ENCODE data around the gene PSMB5.

Gene PSMB5

DNA sequence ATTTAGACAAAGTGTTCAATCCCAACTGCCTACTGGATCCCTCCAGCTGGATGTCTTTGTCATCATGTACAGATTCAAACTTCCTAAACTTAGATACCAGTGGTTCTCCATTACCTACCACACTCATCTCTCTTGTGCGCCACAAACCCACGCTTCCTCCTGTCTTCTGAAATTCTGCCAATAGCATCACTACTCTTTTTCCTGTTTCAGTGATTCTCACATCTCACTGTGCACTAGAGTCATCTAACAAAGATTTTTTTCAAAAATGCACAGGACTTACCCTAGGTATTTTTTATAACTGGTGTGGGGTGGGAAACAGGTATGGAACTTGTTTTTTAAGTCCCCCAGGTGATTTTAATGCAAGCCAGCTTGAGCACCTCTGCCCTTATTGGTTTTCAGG lies 5.9 kb downstream of the PSMB5 start:
- Histone ChIP-seq H3K79me1 (ENCODE audit: low read depth, low read length) (peaks cover 4% of the 10 kb centered on the region), H3K23ac (ENCODE audit: low read depth, low read length, poor library complexity) (no peak overlapping the region), H2AFZ (ENCODE audit: low read length) (no peak overlapping the region), H3K4me2 (ENCODE audit: insufficient read depth, low read length, poor library complexity, severe bottlenecking) (no peak overlapping the region), H3K4ac (ENCODE audit: low read length) (no peak overlapping the region), H3K18ac (ENCODE audit: low read length) (no peak overlapping the region), H2BK15ac (ENCODE audit: low read length) (no peak overlapping the region), H3K9me3 (replicated peaks in 1 of 2; ENCODE audit: control insufficient read depth in 2 of 2, insufficient read depth in 1 of 2, low read depth in 1 of 2, low read length in 2 of 2) (no peaks in the 10 kb centered on the region), H3K4me1 (ENCODE audit: control insufficient read depth in 2 of 2, insufficient read depth in 1 of 2, low read depth in 1 of 2, low read length in 2 of 2) (peaks cover 2 to 15% of the 10 kb centered on the region in 2 donors), H2BK5ac (ENCODE audit: low read length) (no peak overlapping the region), H2BK12ac (ENCODE audit: low read length) (no peak overlapping the region), H3K36me3 (replicated peaks in 1 of 2; ENCODE audit: control insufficient read depth in 2 of 2, insufficient read depth in 2 of 2, low read length in 2 of 2) (peaks cover 29 to 83% of the 10 kb centered on the region in 2 donors), H2AK5ac (ENCODE audit: low read depth, low read length) (no peak overlapping the region), H4K8ac (ENCODE audit: low read depth, low read length) (no peak overlapping the region), H3K27ac (replicated peaks; ENCODE audit: low read length) (no peak overlapping the region), H3K9ac (ENCODE audit: low read depth, low read length, poor library complexity) (no peak overlapping the region), H3K14ac (ENCODE audit: low read length) (no peak overlapping the region), H2BK120ac (ENCODE audit: low read depth, low read length) (no peak overlapping the region), H3K4me3 (ENCODE audit: low read length in 2 of 2) (no peak overlapping the region), H3K27me3 (ENCODE audit: control insufficient read depth in 3 of 3, insufficient read depth in 3 of 3, low read depth in 1 of 3, low read length in 3 of 3) (no peaks in the 10 kb centered on the region), H4K91ac (ENCODE audit: low read depth, low read length, poor library complexity) (no peak overlapping the region)
- DNase-seq (ENCODE audit: low spot score) = no peak
- no CpG with 5 or more reads among the region's 2 CpGs for WGBS, 2 donors (ENCODE audit: extremely low coverage in 2 of 2, insufficient read length in 2 of 2, insufficient replicate concordance in 1 of 2)

DNA sequence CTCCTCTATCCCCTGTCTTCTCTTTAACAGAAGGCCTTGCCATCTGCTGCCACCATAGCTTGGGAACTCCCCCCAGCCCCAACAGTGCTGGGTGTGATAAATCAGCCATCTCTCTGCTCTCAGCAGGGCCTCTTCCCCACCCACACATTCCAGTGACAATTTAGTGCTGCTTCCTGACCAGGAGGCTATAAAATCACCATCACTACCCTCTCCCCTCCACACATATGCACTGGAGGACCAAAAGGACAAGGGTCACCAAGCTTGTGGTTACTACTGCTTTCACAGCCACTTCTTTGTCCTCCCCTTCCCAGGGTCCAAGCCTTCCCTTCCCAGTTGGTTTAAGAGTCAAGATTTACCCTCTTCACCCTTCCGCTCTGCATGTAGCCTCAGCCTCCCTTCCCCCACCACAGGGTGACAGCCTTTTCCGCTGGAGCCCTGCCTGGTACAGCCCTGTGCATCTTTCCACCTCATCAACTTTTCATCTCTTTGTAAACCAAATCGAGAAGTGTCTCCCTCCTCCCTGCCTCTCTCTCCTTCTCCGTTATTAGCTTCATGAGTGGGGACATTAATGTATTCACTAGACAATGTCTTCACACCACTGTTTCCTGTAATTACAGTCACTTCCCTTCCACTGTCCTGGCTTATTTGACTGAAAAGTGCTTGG lies 9.4 kb downstream of the PSMB5 start:
- no CpG with 5 or more reads among the region's 4 CpGs for WGBS, 2 donors (ENCODE audit: extremely low coverage in 2 of 2, insufficient read length in 2 of 2, insufficient replicate concordance in 1 of 2)
- no peaks in the 10 kb centered on the region for H3K79me1 ChIP-seq (ENCODE audit: low read depth, low read length)
- H2AK5ac ChIP-seq (ENCODE audit: low read depth, low read length) = no peak overlapping the region
- H2AFZ ChIP-seq (ENCODE audit: low read length) = no peak overlapping the region
- H4K91ac ChIP-seq (ENCODE audit: low read depth, low read length, poor library complexity) = no peak overlapping the region
- DNase-seq (ENCODE audit: low spot score) = no peak
- no peak overlapping the region for H3K23ac ChIP-seq (ENCODE audit: low read depth, low read length, poor library complexity)
- no peak overlapping the region for H3K4me2 ChIP-seq (ENCODE audit: insufficient read depth, low read length, poor library complexity, severe bottlenecking)
- H3K4ac ChIP-seq (ENCODE audit: low read length) = no peak overlapping the region
- H3K18ac ChIP-seq (ENCODE audit: low read length) = no peak overlapping the region
- no peaks in the 10 kb centered on the region for H3K27me3 ChIP-seq (ENCODE audit: control insufficient read depth in 3 of 3, insufficient read depth in 3 of 3, low read depth in 1 of 3, low read length in 3 of 3)
- no peak overlapping the region for H3K4me3 ChIP-seq (ENCODE audit: low read length in 2 of 2)
- H3K14ac ChIP-seq (ENCODE audit: low read length) = no peak overlapping the region
- peaks cover 2 to 13% of the 10 kb centered on the region in 2 donors for H3K4me1 ChIP-seq (ENCODE audit: control insufficient read depth in 2 of 2, insufficient read depth in 1 of 2, low read depth in 1 of 2, low read length in 2 of 2)
- no peak overlapping the region for H2BK12ac ChIP-seq (ENCODE audit: low read length)
- no peak overlapping the region for H2BK5ac ChIP-seq (ENCODE audit: low read length)
- no peak overlapping the region for H4K8ac ChIP-seq (ENCODE audit: low read depth, low read length)
- H3K9ac ChIP-seq (ENCODE audit: low read depth, low read length, poor library complexity) = peak overlapping the region; percentile 24
- no peak overlapping the region for H2BK15ac ChIP-seq (ENCODE audit: low read length)
- H2BK120ac ChIP-seq (ENCODE audit: low read depth, low read length) = no peak overlapping the region
- H3K9me3 ChIP-seq (replicated peaks in 1 of 2; ENCODE audit: control insufficient read depth in 2 of 2, insufficient read depth in 1 of 2, low read depth in 1 of 2, low read length in 2 of 2) = no peaks in the 10 kb centered on the region
- H3K36me3 ChIP-seq (replicated peaks in 1 of 2; ENCODE audit: control insufficient read depth in 2 of 2, insufficient read depth in 2 of 2, low read length in 2 of 2) = peaks cover 16 to 56% of the 10 kb centered on the region in 2 donors
- no peak overlapping the region for H3K27ac ChIP-seq (replicated peaks; ENCODE audit: low read length)

DNA sequence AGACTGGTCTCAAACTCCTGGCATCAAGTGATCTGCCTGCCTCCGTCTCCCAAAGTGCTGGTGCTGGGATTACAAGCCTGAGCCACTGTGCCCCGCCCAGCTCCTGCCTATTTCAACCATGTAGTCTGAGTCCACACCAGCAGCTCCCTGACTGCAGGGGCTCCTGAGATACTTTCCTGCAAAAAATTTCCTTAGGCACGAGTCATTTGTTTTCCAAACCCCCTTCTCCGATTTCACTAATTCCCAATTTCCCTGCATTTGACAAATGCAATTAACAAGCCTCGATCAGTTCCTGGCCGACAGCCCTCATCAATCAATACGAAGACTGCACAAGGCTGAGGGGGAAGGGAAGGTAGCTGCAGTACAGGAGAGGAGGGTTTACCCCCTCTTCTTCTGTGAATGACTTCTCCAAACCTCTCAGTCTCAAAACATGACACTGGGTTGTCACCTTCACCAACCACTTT lies 10.1 kb downstream of the PSMB5 start:
- Histone ChIP-seq H3K27me3 (ENCODE audit: control insufficient read depth in 3 of 3, insufficient read depth in 3 of 3, low read depth in 1 of 3, low read length in 3 of 3) (no peaks in the 10 kb centered on the region), H2BK120ac (ENCODE audit: low read depth, low read length) (no peak overlapping the region), H3K79me1 (ENCODE audit: low read depth, low read length) (no peaks in the 10 kb centered on the region), H3K27ac (replicated peaks; ENCODE audit: low read length) (no peak overlapping the region), H3K18ac (ENCODE audit: low read length) (no peak overlapping the region), H3K4me2 (ENCODE audit: insufficient read depth, low read length, poor library complexity, severe bottlenecking) (no peak overlapping the region), H3K4me1 (ENCODE audit: control insufficient read depth in 2 of 2, insufficient read depth in 1 of 2, low read depth in 1 of 2, low read length in 2 of 2) (peaks cover 2 to 13% of the 10 kb centered on the region in 2 donors), H3K9me3 (replicated peaks in 1 of 2; ENCODE audit: control insufficient read depth in 2 of 2, insufficient read depth in 1 of 2, low read depth in 1 of 2, low read length in 2 of 2) (no peaks in the 10 kb centered on the region), H3K4me3 (ENCODE audit: low read length in 2 of 2) (no peak overlapping the region), H2AK5ac (ENCODE audit: low read depth, low read length) (no peak overlapping the region), H4K8ac (ENCODE audit: low read depth, low read length) (no peak overlapping the region), H3K14ac (ENCODE audit: low read length) (no peak overlapping the region), H3K9ac (ENCODE audit: low read depth, low read length, poor library complexity) (no peak overlapping the region), H2BK5ac (ENCODE audit: low read length) (no peak overlapping the region), H2BK15ac (ENCODE audit: low read length) (no peak overlapping the region), H3K36me3 (replicated peaks in 1 of 2; ENCODE audit: control insufficient read depth in 2 of 2, insufficient read depth in 2 of 2, low read length in 2 of 2) (peaks cover 16 to 55% of the 10 kb centered on the region in 2 donors), H3K4ac (ENCODE audit: low read length) (no peak overlapping the region), H4K91ac (ENCODE audit: low read depth, low read length, poor library complexity) (no peak overlapping the region), H2BK12ac (ENCODE audit: low read length) (no peak overlapping the region), H2AFZ (ENCODE audit: low read length) (no peak overlapping the region), H3K23ac (ENCODE audit: low read depth, low read length, poor library complexity) (no peak overlapping the region)
- DNase-seq (ENCODE audit: low spot score) = no peak
- no CpG with 5 or more reads among the region's 7 CpGs for WGBS, 2 donors (ENCODE audit: extremely low coverage in 2 of 2, insufficient read length in 2 of 2, insufficient replicate concordance in 1 of 2)

DNA sequence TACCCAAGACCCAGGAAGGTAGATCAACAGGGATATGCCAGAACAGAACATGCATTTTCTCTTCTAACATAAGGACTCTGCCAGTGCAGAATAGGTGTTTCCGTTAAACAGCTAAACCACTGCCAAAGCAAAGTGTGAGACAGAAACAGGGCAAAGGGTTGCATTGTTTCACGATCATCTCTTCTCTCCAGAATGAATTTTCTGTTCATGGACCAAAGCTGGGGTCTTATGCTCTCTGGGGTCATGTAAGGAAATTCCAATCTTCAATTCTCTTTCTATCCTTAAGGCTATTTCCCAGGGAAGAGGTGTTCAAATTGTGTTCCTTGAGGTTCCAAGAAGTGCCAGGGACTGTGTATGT lies 10.9 kb downstream of the PSMB5 start:
- DNase-seq (ENCODE audit: low spot score) = no peak
- Histone ChIP-seq H3K27me3 (ENCODE audit: control insufficient read depth in 3 of 3, insufficient read depth in 3 of 3, low read depth in 1 of 3, low read length in 3 of 3) (no peaks in the 10 kb centered on the region), H3K4me2 (ENCODE audit: insufficient read depth, low read length, poor library complexity, severe bottlenecking) (no peak overlapping the region), H3K14ac (ENCODE audit: low read length) (no peak overlapping the region), H2AK5ac (ENCODE audit: low read depth, low read length) (no peak overlapping the region), H3K9me3 (replicated peaks in 1 of 2; ENCODE audit: control insufficient read depth in 2 of 2, insufficient read depth in 1 of 2, low read depth in 1 of 2, low read length in 2 of 2) (no peaks in the 10 kb centered on the region), H3K9ac (ENCODE audit: low read depth, low read length, poor library complexity) (no peak overlapping the region), H2BK12ac (ENCODE audit: low read length) (no peak overlapping the region), H3K4ac (ENCODE audit: low read length) (no peak overlapping the region), H2BK5ac (ENCODE audit: low read length) (no peak overlapping the region), H3K36me3 (replicated peaks in 1 of 2; ENCODE audit: control insufficient read depth in 2 of 2, insufficient read depth in 2 of 2, low read length in 2 of 2) (peaks cover 15 to 47% of the 10 kb centered on the region in 2 donors), H3K4me3 (ENCODE audit: low read length in 2 of 2) (no peak overlapping the region), H4K91ac (ENCODE audit: low read depth, low read length, poor library complexity) (no peak overlapping the region), H2AFZ (ENCODE audit: low read length) (no peak overlapping the region), H3K4me1 (ENCODE audit: control insufficient read depth in 2 of 2, insufficient read depth in 1 of 2, low read depth in 1 of 2, low read length in 2 of 2) (peaks cover 2 to 13% of the 10 kb centered on the region in 2 donors), H3K18ac (ENCODE audit: low read length) (no peak overlapping the region), H3K79me1 (ENCODE audit: low read depth, low read length) (no peaks in the 10 kb centered on the region), H2BK15ac (ENCODE audit: low read length) (no peak overlapping the region), H4K8ac (ENCODE audit: low read depth, low read length) (no peak overlapping the region), H3K23ac (ENCODE audit: low read depth, low read length, poor library complexity) (no peak overlapping the region), H3K27ac (replicated peaks; ENCODE audit: low read length) (no peak overlapping the region), H2BK120ac (ENCODE audit: low read depth, low read length) (no peak overlapping the region)
- no CpG with 5 or more reads among the region's 2 CpGs for WGBS, 2 donors (ENCODE audit: extremely low coverage in 2 of 2, insufficient read length in 2 of 2, insufficient replicate concordance in 1 of 2)
